T47D (cell line): ENCODE data around the gene OR10H1.
"Not testable (repeated sequence)": the region's sequence is repeated elsewhere in the genome, so short reads cannot be mapped to it uniquely, and the experiment has no call there.

Experiments
- DNase-seq, 2 experiments: peaks; one replicate each; pipeline versions ENCODE4 v3.0.0 to v3.0.0-alpha.2; 2011 to 2012; ENCODE audit warnings: low read depth in 1 of 2, low spot score in 1 of 2
- JUND ChIP-seq: IDR thresholded peaks from 2 replicates; pipeline ENCODE4 v1.6.1; 2012; ENCODE audit warnings: low read depth
- in situ Hi-C: cut with HindIII; loops from 2 replicates; pipeline ENCODE4 v1.10.0; 2016; ENCODE audit warnings: low sequenced_read_pairs, low pct_unique_long_range_greater_than_20kb

OR10H1 gene

GRCh38 chr19:15776991-15777970 lies 38.2 kb downstream of the OR10H1 start:
- in situ Hi-C loops: no loop called here
- no peak for DNase-seq
- no peak for TF ChIP-seq JUND

GRCh38 chr19:15776264-15776663 lies 39.2 kb downstream of the OR10H1 start:
- in situ Hi-C loops: no loop called here
- TF ChIP-seq JUND: no peak
- no peak for DNase-seq

GRCh38 chr19:15775249-15775648 lies 40.2 kb downstream of the OR10H1 start:
- in situ Hi-C loops: no loop called here
- TF ChIP-seq JUND: no peak
- DNase-seq: no peak

- in situ Hi-C loops: not testable (repeated sequence)
Measured at GRCh38 chr19:15774159-15774558, 41.3 kb downstream of the OR10H1 start.

GRCh38 chr19:15769586-15769985 lies 45.9 kb downstream of the OR10H1 start:
- DNase-seq: peak in 1 of 2 experiments; percentile 34
- TF ChIP-seq JUND: no peak
- in situ Hi-C loops: no loop called here

More at GRCh38 chr19:15774159-15774558, 41.3 kb downstream of the OR10H1 start:
- not testable (repeated sequence) for DNase-seq

- no peak for TF ChIP-seq JUND
- no peak for DNase-seq
- in situ Hi-C loops: no loop called here
Measured at GRCh38 chr19:15759962-15760565, 55.4 kb downstream of the OR10H1 start.

GRCh38 chr19:15758379-15758778 lies 57.1 kb downstream of the OR10H1 start:
- no peak for DNase-seq
- TF ChIP-seq JUND: no peak
- in situ Hi-C loops: no loop called here
